HG02678 (cell line): ENCODE results near the gene MICAL3.
"Not testable (repeated sequence)": the region's sequence is repeated elsewhere in the genome, so short reads cannot be mapped to it uniquely, and the experiment has no call there.

Experiments used
- ATAC-seq: cut with Tn5 transposase; IDR thresholded peaks from one replicate; pipeline ENCODE4 v1.9.1; 2021; ENCODE audit warnings: mild to moderate bottlenecking, moderate library complexity; ENCODE audit not compliant: unreplicated experiment

Gene MICAL3

DNA sequence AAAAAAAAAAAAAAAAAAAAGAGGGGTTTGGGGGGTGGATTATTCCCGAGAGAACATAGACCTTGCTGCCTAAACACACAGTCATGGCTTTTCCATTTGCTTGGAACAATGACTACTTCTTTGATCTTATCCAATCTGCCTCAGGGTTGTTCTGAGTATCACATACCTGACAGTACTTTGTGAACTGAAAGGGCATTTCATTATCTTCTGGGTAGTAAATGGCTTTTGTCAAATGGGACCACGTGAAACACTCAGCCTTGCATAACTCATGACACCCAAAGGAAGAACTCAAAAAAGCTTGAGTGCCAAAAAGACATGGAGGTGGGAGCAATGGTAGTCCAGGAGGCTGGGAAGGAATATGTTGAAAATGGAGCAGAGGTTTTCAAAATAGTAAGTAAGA lies 126.9 kb downstream of the MICAL3 start:
- no peak for ATAC-seq

DNA sequence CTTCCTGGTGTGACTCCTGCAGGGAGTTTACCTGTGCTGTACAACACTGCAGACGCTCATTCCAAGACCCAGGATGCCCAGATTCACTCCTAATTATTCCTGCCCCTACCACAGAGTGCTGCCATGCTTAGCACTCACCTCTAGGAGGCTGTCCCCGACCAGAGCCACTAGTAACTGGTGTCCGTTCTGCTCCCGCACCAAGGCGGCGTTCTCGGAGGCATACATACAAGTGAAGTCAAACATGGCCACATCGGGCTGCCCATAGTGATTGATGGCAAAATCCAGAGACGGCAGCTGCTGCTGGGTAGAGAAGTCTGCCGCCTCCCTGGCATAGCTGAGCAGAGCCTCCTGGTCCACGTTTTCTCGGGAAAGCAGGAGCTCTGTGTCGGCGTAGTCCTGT lies 127.8 kb downstream of the MICAL3 start:
- ATAC-seq = no peak

DNA sequence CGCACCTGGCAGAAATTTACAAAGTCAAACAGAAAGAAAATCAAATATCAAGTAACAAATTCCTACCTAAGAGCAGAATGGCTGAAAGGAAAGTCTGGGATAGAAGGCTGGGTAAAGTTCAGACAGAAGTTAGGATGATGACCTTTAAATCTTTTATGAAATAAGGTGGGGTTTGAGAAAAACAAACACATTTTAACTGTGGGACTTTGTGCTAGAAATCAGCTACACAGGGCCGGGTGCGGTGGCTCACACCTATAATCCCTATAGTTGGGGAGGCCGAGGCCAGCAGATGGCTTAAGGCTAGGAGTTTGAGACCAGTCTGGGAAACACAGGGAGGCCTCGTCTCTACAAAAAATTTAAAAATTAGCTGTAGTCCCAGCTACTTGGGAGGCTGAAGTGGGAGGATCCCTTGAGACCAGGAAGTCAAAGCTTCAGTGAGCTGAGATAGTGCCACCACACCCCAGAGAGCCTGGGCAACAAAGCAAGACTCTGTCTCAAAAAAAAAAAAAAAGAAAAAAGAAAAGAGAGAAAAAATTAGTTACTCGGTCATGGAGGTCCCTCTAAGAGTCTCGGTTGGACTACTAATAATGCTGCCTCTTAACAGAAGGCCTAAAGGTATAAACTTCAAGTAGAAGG lies 130.3 kb downstream of the MICAL3 start:
- no peak for ATAC-seq

DNA sequence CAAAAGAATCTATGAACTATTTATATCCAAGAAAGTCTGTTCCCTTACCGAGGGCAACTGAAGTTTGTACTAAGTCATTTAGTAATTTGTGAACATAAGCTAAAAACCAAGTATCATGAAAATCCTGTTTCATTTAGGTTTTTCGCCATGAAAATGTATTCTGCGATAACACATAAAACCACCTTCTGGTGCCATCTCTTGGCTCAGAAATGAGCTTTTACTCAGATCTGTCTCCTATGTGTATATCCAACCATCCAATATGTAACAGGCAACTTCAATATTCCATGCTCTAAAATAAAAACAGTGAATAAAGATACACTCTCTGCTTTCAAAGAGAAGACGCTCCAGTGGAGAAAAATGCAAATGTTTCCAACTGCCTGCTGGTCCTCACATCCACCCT lies 132.0 kb downstream of the MICAL3 start:
- ATAC-seq = no peak

DNA sequence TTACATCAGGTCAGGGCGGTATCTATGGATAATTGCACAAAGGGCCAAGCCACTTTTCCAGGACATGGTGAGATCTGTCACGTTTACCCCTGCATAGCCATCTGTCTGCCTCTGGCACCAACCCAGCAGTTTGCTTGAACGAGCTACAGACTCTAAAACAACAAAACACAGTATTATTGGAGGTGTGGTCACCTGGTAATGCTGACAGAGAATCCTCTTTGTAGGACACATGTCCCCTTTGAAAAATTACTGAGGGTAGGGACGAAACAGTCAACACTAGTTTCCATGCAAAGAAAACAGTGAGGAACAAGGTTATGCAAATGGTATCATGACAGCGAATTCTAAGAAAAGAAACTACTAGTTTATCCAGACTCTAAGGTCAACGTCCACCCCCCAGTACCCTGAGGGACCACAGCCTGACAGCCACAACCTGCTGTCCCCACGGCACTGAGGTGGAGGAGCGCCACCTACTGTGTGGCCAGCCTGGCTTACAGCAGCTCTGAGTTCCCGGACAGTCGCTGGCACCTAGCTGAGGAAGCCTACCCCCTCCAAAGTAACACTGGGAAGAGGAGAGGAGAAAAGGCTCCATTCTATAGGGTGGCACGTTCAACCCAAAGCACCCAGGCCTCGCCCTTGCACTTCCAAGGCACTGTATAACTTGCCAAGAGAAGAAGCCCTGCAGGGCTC lies 132.7 kb downstream of the MICAL3 start:
- no peak for ATAC-seq

DNA sequence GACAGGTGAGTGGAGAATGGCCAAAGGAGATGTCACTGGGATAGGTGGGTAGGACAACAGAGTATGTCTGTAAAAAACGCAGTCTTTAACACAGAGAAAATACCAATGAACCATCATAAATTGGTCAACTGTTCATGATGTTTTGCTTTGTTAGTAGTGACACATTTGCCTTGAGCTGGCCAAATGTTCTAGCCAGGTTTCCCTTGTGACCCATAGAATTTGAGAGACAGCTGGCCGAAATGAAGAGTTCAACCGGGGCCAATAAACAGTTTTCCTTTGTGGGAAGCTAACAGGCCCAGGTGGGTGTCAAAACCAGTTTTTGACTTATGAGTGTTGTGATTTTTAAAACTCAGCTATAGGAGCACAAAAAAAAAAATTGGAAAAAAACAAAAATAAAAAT lies 133.5 kb downstream of the MICAL3 start:
- ATAC-seq = no peak

DNA sequence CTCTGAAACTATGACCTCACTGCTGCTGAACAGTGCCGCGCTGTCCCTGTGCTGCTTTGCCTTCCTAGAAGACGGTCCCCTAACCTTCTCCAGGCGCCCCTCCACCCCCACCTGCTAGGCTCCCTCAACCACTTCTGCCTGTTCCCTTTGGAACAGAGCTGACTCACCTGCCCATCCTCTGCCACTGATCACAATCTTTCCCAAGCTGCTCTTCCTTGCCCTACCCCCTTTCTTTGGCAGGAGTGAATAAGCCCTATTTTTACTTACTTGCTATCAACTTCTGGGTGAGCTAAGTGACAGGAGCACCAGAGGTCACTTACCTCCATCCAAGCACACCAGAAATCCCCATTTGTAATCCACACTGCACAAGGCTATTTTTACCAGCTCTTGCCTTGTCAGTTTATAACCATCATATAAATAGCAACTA lies 134.1 kb downstream of the MICAL3 start:
- no peak for ATAC-seq

DNA sequence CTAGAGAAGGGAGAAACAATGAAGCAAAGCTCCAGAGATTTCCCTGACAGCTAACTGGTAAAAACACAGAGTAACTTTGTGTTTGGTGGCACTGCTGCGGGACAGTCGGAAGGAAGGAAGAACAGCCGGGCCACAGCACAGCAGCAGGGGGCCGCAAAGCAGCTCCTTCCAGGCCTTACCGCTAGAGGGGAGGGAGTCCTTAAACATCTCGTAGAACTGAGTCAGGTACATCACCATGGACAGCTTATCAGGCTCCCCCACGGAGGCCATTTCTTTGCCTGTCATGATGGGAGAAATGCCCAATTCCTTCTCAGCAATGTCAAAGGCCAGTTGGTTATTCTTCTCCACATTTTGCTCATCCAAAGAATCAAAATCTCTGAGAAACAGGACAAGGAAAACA lies 135.5 kb downstream of the MICAL3 start:
- ATAC-seq = no peak

DNA sequence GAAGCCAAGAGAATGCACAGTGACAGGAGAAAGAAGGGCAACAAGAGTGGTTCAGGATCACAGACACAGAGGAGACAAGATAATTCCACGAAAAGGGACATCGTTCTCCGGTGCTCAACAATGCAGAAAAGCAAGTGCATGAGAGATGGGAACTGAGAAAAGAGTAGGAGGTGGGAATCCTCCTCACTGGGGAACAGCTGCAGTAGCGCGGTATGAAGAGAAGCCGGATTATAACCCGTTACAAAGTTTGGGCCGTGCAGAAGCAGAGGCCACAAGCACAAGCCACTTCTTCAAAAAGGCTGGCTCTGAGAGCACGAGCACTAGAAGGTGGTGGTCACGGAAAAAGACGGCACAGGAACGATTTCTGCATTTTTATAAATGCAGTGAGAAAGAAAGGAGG lies 135.9 kb downstream of the MICAL3 start:
- no peak for ATAC-seq

DNA sequence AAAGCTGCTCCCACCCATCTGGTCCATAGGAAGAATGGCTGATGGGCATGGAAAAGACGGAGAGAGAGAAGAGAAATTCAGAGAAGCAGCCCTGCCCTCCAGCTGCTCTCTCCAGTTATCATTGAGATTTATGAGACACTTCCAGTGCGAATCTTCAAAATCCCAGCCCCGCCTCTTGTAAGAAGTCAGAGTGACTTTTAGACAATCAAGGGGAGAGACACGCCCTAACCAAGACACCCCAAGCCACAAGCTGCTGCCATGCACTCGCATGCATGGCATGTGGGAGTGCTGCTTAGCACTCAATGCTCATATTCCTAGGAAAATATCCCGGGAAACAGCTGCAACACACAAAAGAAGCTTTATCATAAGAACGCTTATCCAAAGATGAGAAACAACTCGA lies 139.5 kb downstream of the MICAL3 start:
- ATAC-seq = no peak

DNA sequence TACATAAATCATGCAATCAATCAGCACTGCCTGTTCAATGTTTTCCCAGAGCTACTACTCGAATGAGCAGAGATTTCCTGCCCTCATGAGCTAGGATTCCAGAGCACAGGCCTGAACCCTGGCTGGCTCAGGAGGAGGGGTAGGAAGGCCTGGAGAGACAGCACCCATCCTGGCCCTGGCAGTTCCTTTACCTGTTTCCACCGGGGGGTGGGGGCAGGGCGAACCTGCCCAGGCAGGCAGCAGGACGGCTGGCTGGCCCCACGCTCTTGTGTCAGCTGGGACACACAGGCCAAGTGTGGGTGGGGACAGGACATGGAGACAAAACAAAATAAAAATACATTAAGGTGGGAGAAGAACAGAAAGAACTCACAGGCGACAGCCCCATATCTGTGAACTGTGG lies 140.3 kb downstream of the MICAL3 start:
- no peak for ATAC-seq

DNA sequence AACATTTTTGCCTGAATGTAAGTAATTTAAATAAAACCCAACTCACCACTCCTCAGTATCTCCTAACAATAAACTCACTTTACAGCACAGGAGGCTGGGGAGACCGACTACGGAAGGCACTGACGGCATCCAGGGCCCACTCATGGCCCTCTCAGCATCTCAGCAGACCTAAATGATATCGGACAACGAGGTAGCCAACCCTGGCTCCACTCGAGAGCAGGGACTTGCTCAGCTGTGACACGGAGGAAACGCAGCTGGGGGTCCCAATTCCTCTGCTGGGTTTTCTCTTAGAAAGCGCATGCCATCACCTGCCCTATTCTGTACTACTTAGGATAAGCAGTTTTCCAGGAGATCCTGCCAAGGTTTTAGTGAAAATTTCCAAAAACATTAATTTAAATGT lies 141.0 kb downstream of the MICAL3 start:
- no peak for ATAC-seq

DNA sequence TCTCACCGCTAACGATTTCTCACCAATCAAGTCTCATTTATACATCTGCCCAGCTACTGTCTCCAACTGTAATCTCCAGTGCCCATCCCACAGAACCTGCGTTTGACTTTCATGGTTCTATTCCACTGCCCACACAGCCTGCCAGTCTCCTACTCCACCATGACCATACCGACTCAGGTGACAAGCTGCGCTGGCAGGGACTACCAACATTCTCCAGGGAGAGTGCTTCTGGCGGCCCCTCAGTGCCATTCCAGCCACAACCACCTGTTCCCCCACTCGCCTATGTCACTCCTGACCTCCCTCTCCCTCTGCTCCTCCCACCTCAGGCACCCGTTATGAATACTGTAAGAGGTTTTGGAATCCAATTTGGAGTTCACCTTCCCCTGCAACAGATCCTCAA lies 141.6 kb downstream of the MICAL3 start:
- ATAC-seq = no peak

DNA sequence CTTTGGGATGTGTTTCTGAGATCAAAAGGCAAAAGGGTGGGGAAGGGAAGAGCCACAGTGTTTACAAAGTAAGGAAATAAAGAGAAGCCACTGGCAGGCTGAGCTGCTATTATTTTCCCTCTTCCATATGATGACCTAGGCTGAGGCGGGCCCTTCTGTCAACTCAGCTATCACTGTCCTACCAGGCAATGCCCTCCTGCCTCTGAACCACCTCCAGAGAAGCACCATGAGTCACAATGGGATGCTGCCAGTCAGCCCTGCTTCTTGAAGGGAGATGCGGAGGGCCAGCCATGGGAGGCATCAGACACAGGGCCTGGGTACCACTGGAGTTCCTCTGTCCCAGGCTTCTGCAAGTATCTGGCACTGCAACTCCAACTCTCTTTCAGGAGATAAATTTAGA lies 142.2 kb downstream of the MICAL3 start:
- ATAC-seq = no peak

DNA sequence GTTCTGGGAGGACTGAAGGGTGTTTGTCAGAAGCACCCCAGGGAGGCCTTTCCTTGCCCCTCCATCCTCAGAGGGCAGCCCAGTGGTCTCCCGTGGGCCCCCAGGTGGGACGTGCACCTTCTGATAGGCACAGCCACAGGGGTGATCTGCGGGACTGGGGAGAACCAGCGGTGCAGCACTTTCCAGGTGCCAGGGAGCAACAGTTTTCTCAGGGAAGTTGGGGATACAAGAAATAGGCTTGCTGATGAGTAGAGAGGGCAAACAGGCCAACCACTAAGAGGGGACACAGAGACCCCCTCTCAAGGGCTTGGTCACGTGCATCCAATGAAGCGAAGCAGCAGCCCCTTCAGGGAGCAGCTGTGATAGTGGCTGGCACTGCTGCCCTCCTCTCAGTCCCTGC lies 143.0 kb downstream of the MICAL3 start:
- no peak for ATAC-seq

DNA sequence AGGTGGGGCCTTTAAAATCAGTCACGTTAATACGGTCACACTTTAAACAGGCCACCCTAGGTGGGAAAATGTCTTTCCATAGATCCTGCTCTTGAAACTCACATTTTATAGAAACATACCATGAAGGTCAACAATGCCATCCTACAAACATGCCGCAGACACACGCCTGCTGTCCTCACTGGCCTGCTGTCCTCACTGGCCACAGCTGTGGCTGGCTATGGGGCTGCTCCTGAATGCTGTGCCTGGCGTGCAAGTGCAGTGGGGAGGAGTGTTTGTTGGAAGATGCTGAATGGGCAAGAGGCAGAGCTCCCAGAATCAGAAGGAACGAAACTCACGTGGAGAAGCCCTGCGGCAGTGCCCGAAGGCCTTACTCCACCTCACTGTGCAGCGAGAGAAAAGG lies 143.9 kb downstream of the MICAL3 start:
- no peak for ATAC-seq

DNA sequence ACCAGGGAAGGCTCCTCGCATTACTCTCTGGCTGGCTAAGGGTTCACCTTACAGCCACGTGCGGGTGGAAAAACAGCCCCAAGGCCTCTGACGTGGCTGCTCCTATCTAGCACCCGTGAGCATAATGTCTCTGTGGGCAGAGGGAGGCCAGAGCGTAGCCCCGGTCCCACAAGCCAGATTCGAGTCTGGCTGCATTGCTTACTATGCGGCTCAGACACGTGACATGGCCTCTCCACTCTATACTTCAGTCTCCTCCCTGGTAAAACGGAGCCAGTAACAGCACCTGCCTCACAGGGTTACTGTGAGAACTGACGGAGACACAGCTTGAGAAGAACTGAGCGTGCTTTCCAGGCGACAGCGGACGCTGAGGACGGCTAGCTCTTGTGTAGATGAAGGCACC lies 144.3 kb downstream of the MICAL3 start:
- ATAC-seq = no peak

DNA sequence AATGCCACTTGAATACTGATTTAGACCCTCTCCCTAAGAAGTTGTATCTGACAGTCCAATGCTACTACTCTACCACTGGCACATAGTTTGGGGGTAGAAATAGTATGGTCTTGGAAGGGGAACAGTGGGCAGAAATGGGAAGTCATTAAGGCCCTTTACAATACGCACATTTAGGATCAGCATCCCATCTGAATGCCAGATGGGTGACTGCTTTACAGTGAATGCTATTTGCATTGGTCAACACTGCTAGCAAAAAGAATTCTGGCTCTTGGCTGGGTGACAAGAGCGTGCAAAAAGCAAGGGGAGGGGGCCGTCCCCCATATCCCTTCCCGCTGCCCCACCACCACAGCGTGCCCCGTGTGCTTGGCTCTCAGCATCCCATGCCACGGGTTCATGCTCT lies 145.4 kb downstream of the MICAL3 start:
- ATAC-seq = no peak

DNA sequence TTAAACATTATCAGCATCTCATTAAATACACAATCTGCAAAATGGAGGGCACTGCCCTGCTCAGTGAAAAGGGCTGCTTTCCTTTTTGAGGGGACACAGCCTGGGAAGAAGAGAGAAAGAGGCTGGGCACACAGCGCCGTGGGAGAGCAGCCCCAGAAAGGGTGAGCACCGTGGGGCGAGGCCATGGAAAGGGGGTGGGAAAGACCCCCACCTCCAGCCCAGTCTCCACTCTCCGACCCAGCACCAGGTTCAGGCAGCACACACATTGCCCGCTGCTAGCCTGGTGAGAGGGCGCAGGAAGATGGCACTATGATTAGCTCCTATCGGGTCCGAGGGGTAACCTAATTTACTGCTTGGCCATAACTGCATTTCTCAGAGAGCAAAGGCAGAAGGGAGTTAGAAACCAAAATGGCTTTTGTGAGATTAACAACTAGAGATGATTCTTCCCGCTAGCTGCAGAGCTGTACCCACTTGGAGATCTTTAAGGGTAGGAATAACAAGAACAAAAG lies 146.1 kb downstream of the MICAL3 start:
- ATAC-seq = no peak

DNA sequence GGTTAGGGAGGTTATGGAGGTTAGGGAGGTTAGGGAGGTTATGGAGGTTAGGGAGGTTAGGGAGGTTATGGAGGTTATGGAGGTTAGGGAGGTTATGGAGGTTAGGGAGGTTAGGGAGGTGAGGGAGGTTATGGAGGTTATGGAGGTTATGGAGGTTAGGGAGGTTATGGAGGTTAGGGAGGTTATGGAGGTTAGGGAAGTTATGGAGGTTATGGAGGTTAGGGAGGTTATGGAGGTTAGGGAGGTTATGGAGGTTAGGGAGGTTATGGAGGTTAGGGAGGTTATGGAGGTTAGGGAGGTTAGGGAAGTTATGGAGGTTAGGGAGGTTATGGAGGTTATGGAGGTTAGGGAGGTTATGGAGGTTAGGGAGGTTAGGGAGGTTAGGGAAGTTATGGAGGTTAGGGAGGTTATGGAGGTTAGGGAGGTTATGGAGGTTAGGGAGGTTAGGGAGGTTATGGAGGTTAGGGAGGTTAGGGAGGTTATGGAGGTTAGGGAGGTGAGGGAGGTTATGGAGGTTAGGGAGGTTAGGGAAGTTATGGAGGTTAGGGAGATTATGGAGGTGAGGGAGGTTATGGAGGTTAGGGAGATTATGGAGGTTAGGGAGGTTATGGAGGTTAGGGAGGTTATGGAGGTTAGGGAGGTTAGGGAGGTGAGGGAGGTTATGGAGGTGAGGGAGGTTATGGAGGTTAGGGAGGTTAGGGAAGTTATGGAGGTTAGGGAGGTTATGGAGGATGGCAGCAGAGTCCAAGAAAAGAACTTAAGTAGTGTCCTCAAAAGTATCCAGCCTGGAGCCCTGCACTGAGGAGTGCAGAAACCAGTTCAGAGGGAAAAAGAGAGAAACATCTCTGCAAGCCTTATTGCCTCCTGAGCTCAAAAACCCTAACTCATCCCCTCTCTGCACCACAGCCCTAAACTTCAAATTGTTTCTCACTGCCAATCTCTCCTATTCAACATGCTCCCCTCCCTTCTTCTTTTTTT lies 147.2 kb downstream of the MICAL3 start:
- not testable (repeated sequence) for ATAC-seq

DNA sequence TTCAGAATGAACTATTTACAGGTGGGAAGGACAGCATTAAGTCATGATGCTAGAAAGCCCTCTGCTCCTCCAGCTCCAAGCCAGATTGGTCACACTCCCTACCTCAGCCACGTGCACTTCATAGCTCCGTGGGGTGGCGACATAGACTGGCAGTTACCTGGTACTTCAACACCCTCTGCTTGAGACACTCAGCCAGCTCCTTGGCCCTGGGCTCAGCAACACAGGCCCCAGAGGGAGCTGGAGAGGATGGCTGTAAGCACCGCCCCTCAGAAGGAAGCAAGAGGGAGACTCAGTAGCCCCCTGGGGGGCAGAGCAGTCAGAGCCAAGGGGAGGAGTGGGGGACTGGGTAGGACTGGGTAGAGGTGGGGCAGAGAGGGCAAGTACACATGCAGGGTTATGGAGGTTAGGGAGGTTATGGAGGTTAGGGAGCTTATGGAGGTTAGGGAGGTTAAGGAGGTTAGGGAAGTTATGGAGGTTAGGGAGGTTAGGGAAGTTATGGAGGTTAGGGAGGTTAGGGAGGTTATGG lies 148.0 kb downstream of the MICAL3 start:
- no peak for ATAC-seq
